Measurements from ENCODE around the gene FADS1. TPM values are rescaled to one million over a fixed set of nuclear protein-coding genes. Genes with fewer than 3 reads are reported as not detected.

Gene FADS1
- total RNA-seq, 2 experiments from 2014 or later: 33.9 to 34.4 TPM

DNA sequence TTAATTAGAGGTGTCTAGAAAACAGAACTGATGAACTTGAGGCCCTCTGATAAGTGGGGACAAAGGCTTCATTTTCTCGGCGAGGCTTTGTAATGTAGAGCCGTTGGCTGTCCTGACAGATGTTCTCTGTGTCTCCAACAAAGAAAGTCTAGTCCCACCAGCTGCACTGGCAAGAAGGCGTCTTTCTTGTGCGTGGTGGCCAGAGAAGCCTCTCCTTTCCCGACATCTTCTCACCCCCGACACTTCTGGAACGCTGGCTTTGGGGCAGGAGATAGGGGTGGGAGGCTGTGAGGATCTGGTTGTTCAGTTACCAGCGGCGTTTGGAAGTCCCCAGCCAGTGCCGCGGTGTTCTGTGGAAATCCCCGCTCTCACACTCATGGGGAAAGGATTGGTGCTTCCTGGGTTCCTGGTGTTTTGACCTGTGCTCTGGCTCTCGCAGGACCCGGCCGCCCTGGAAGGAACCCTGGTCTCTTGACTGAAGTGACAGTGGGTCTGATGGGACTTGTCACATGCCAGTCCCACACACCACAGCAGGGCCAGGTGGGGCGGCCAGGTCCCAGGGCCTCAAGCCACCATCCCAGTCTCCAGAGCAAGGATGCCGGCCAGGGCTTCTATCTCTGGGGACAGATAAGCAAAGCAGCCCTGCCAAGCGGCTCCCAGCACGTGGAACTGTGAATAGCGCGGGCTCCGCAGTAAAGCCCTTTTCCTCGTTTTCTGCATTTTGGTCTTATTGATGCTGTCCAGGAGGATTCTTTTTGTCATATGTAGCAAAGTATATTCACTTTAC, 34.5 kb upstream of the FADS1 start:
- intact Hi-C loops (cut with micrococcal nuclease): no loop called here
- H3K36me3 Mint-ChIP-seq (ENCODE audit: low read depth): peaks cover 29% of the 10 kb centered on the region
- DNase-seq (no peak), ATAC-seq (no peak)
- H3K4me1 Mint-ChIP-seq (ENCODE audit: low read depth): no peaks in the 10 kb centered on the region
- POLR2A ChIA-PET: interaction anchor here (0.7 kb wide), 1 partner anchor 10 kb away, joined by 3 read pairs; no protein-coding TSS in a partner anchor
- no peak overlapping the region for H3K4me3 Mint-ChIP-seq
- H3K9me3 Mint-ChIP-seq: no peaks in the 10 kb centered on the region
- CTCF ChIA-PET: no interaction called here
- no peak overlapping the region for H3K27ac Mint-ChIP-seq
- no peaks in the 10 kb centered on the region for H3K27me3 Mint-ChIP-seq
- TF ChIP-seq, protein P1, sequence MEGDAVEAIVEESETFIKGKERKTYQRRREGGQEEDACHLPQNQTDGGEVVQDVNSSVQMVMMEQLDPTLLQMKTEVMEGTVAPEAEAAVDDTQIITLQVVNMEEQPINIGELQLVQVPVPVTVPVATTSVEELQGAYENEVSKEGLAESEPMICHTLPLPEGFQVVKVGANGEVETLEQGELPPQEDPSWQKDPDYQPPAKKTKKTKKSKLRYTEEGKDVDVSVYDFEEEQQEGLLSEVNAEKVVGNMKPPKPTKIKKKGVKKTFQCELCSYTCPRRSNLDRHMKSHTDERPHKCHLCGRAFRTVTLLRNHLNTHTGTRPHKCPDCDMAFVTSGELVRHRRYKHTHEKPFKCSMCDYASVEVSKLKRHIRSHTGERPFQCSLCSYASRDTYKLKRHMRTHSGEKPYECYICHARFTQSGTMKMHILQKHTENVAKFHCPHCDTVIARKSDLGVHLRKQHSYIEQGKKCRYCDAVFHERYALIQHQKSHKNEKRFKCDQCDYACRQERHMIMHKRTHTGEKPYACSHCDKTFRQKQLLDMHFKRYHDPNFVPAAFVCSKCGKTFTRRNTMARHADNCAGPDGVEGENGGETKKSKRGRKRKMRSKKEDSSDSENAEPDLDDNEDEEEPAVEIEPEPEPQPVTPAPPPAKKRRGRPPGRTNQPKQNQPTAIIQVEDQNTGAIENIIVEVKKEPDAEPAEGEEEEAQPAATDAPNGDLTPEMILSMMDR (IDR thresholded peaks at IDR 0.05): no peak

DNA sequence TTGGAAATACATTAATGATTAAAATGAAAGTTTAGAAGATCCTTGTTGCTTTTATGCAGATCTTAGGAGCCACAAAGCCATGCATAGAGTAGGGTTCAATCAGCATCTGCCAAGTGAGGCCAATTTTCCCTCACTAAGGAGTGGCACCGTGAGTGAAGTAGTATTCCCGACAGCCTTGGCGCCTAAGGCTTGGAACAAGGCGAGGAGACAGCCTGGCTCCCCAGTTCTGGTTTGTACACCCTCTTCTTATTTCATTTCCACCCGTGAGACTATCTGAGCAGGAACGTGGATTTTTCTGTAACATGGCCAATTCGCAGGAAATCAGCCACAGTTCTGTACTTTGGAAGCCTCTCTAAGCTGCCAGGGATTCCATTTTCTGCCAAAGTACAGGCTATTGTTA, 33.9 kb upstream of the FADS1 start:
- ATAC-seq: no peak
- peaks cover 32% of the 10 kb centered on the region for H3K36me3 Mint-ChIP-seq (ENCODE audit: low read depth)
- no peak overlapping the region for H3K4me3 Mint-ChIP-seq
- POLR2A ChIA-PET: interaction anchor here (0.7 kb wide), 1 partner anchor 10 kb away, joined by 3 read pairs; no protein-coding TSS in a partner anchor
- H3K27ac Mint-ChIP-seq: no peak overlapping the region
- DNase-seq: no peak
- no peaks in the 10 kb centered on the region for H3K9me3 Mint-ChIP-seq
- TF ChIP-seq, protein P1 (IDR thresholded peaks at IDR 0.05): no peak
- no peaks in the 10 kb centered on the region for H3K27me3 Mint-ChIP-seq
- intact Hi-C loops (cut with micrococcal nuclease): no loop called here
- no peaks in the 10 kb centered on the region for H3K4me1 Mint-ChIP-seq (ENCODE audit: low read depth)
- CTCF ChIA-PET: no interaction called here

- CTCF ChIA-PET: interaction anchor here (1.0 to 1.4 kb wide), 2 partner anchors 22 to 52 kb away, joined by 3 read pairs; no protein-coding TSS in a partner anchor
- H3K4me1 Mint-ChIP-seq (ENCODE audit: low read depth): no peaks in the 10 kb centered on the region
- ATAC-seq: no peak
- POLR2A ChIA-PET: interaction anchor here (1.2 to 1.4 kb wide), 2 partner anchors 20 to 52 kb away, joined by 3 to 4 read pairs; no protein-coding TSS in a partner anchor
- intact Hi-C loops (cut with micrococcal nuclease): no loop called here
- no peaks in the 10 kb centered on the region for H3K27me3 Mint-ChIP-seq
- H3K9me3 Mint-ChIP-seq: no peaks in the 10 kb centered on the region
- DNase-seq: no peak
- H3K27ac Mint-ChIP-seq: no peak overlapping the region
- H3K36me3 Mint-ChIP-seq (ENCODE audit: low read depth): peaks cover 35% of the 10 kb centered on the region
- TF ChIP-seq, protein P1 (IDR thresholded peaks at IDR 0.05): no peak
- H3K4me3 Mint-ChIP-seq: no peak overlapping the region
Measured at GRCh38 chr11:61848631-61849030, 31.8 kb upstream of the FADS1 start.

DNA sequence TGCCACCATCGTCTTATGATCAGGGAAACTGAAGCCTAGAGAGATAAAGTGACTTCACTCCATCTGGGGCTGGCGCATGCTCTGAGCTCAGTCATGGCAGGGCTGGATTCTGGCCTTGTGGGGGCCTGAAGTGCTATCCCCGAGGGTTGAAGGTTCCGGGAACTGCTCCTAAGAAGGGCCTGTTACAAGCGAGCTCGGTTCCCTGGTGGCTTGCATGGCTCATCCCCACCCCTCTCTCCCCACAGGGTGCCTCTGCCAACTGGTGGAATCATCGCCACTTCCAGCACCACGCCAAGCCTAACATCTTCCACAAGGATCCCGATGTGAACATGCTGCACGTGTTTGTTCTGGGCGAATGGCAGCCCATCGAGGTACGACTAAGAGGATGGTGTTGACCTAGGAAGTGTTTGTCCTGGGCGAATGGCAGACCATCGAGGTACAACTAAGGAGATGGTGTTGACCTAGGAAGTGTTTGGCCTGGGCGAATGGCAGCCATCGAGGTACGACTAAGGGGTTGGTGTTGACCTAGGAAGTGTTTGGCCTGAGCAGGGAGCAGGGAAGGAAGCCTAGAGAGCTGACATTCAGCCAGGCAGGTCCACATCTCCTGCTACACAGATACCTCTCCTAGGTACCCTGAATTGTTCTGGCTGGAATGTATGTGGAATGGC, 31.2 kb upstream of the FADS1 start:
- Mint-ChIP-seq H3K27me3 (no peaks in the 10 kb centered on the region), H3K9me3 (no peaks in the 10 kb centered on the region), H3K4me1 (ENCODE audit: low read depth) (no peaks in the 10 kb centered on the region), H3K4me3 (no peak overlapping the region), H3K27ac (no peak overlapping the region), H3K36me3 (ENCODE audit: low read depth) (peaks cover 40% of the 10 kb centered on the region)
- ATAC-seq (no peak), DNase-seq (no peak)
- ChIA-PET POLR2A (interaction anchor here (0.8 to 1.4 kb wide), 2 partner anchors 51 to 302 kb away, joined by 3 to 4 read pairs; no protein-coding TSS in a partner anchor), CTCF (interaction anchor here (1.0 to 1.4 kb wide), 2 partner anchors 22 to 51 kb away, joined by 3 read pairs; no protein-coding TSS in a partner anchor)
- intact Hi-C loops (cut with micrococcal nuclease): no loop called here
- TF ChIP-seq, protein P1 (IDR thresholded peaks at IDR 0.05): no peak

Data from activated CD8-positive, alpha-beta T cell treated with anti-CD3 and anti-CD28 coated beads for 36 hours (primary cell).